Endometrium (tissue), 2 donors: Measurements from ENCODE around the gene MCRIP2.

Experiments
- FAIRE-seq: peaks from 2 replicates; lab custom pipeline; 2012; peaks lifted over from hg19 to GRCh38; lab: Jason Lieb, UNC
- donor health status: control.
- donor health status: control.

MCRIP2 gene

GRCh38 chr16:616733-617586 lies 24.7 kb upstream of the MCRIP2 start:
- FAIRE-seq, result no peak

- no peak for FAIRE-seq
Measured at GRCh38 chr16:617855-618254, 23.8 kb upstream of the MCRIP2 start.

- no peak for FAIRE-seq
Measured at GRCh38 chr16:619476-620100, 22.0 kb upstream of the MCRIP2 start.

- no peak for FAIRE-seq
Measured at GRCh38 chr16:620700-621525, 20.7 kb upstream of the MCRIP2 start.

GRCh38 chr16:621526-622105 lies 20.0 kb upstream of the MCRIP2 start:
- no peak for FAIRE-seq

- no peak for FAIRE-seq
Measured at GRCh38 chr16:622920-623280, 18.7 kb upstream of the MCRIP2 start.

GRCh38 chr16:624526-625070 lies 17.0 kb upstream of the MCRIP2 start:
- FAIRE-seq, result no peak

GRCh38 chr16:625117-625976 lies 16.3 kb upstream of the MCRIP2 start:
- no peak for FAIRE-seq

GRCh38 chr16:625977-626765 lies 15.5 kb upstream of the MCRIP2 start:
- FAIRE-seq, result no peak

GRCh38 chr16:626787-627453 lies 14.7 kb upstream of the MCRIP2 start:
- FAIRE-seq, result no peak

GRCh38 chr16:627454-628239 lies 14.0 kb upstream of the MCRIP2 start:
- no peak for FAIRE-seq

- FAIRE-seq, result no peak
Measured at GRCh38 chr16:628321-629061, 13.1 kb upstream of the MCRIP2 start.

- no peak for FAIRE-seq
Measured at GRCh38 chr16:629185-629832, 12.3 kb upstream of the MCRIP2 start.

- FAIRE-seq, result no peak
Measured at GRCh38 chr16:629833-630248, 11.8 kb upstream of the MCRIP2 start.

- FAIRE-seq, result no peak
Measured at GRCh38 chr16:630249-630814, 11.3 kb upstream of the MCRIP2 start.

GRCh38 chr16:630815-631405 lies 10.7 kb upstream of the MCRIP2 start, which contains the start of gene WFIKKN1:
Gene WFIKKN1, plus strand, starts transcription at chr16:630985. Its CDS starts 269 bp downstream, at chr16:631254.
- no peak for FAIRE-seq

GRCh38 chr16:631808-632358 lies 9.7 kb upstream of the MCRIP2 start:
- no peak for FAIRE-seq
